ENCODE measurements around the gene ANKRD34C.

Gene ANKRD34C

GRCh38 chr15:79322945-79323344 is 40.4 kb downstream of the ANKRD34C start:
- TF ChIP-seq CTCF (IDR thresholded peaks at IDR 0.05; ENCODE audit: low read depth, low read length), result no peak
- DNase-seq (ENCODE audit: extremely low read depth, low read depth), result no peak

GRCh38 chr15:79329171-79329611 is 46.7 kb downstream of the ANKRD34C start:
- DNase-seq (ENCODE audit: extremely low read depth, low read depth), result no peak
- no peak for TF ChIP-seq CTCF (IDR thresholded peaks at IDR 0.05; ENCODE audit: low read depth, low read length)
